ENCODE results near the gene AFDN. TPM values are rescaled to one million over a fixed set of nuclear protein-coding genes. Genes with fewer than 3 reads are reported as not detected.

The AFDN gene
- total RNA-seq, 4 donors from 2014 or later, result 66.9 to 88.0 (median 75.3) TPM

DNA sequence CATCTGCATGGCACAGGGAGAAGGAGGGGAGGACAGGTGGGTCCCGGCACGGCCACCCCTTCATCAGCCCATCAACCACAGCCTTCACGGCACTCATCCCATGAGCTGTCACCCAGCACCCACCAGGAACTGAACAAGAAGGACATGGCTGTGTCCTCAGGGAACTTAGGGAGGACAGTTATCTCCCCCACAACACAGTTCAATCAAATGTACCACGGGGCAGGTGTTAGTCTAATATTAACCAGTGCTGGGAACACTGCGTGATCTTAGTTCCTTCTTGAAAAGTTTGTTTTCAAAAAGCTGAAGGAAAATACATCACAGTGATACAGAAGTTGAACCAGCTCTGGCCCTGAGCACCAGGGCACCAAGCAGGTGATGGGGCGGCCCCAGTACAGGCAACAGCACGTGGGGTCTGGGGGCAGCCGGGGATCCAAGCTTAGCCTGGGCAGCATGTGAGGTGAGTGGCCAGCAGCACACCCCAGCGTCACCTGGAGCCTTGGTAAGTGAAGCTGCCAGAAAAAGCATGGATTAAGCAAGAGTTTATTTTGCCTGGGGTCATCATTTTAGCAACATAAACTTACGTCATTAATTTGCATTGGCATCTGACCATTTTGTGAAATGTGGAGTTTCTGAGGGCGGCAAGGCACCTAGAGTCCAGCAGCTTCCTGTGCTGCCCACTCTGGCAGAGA is 35.5 kb upstream of the AFDN start:
- Histone ChIP-seq H3K4me1 (peaks cover 5 to 17% (median 8%) of the 10 kb centered on the region in 4 donors), H3K27ac (replicated peaks in 1 of 4) (no peak overlapping the region), H3K4me3 (no peak overlapping the region), H3K9me3 (no peaks in the 10 kb centered on the region), H3K27me3 (peaks cover 0 to 20% (median 2%) of the 10 kb centered on the region in 4 donors), H3K36me3 (no peaks in the 10 kb centered on the region)
- WGBS, result 90% methylated on average over 11 of the region's 11 CpGs
- TF ChIP-seq CTCF (IDR thresholded peaks at IDR 0.05), result no peak
- no peak for TF ChIP-seq POLR2A (IDR thresholded peaks at IDR 0.05; ENCODE audit: low read depth)
- no peak for TF ChIP-seq EP300 (IDR thresholded peaks at IDR 0.05)
- TF ChIP-seq POLR2AphosphoS5 (IDR thresholded peaks at IDR 0.05), result no peak
- intact Hi-C loops (cut with DNase I), result no loop called here
- DNase-seq (ENCODE audit: extremely low spot score), result peak; percentile 82

DNA sequence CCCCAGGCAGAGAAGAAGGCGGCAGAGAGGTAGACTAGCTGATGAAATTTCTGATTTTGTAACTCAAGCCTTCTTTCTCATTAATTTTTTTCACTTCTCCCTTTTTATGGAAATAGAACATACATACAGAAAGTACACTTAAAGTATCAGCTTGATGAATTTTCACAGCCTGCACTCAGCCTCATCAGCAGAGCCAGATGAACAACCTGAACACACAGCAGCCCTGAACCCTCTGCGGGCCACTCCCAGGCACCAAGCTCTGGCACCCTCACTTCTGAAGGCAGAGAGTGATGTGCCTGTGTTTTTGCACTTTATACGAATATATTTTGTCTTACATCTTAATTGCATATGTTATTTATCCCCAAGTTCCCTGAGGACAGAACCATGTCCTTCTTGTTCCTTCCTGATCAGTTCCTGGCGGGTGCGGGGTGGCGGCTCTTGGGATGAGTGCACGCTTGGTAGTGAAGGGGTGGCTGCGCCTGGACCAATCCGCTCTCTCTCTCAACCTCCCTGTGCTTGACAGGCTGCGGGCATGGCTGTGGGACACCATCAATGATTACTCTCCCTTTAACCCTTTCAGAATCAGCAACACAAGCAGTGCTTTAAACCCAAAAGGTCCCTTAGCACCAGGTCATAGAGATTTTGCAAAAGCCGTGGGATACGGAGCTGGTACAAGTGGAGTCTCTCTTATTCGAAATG is 34.8 kb upstream of the AFDN start:
- WGBS, result 94% methylated on average over 13 of the region's 13 CpGs
- peak; percentile 82 for DNase-seq (ENCODE audit: extremely low spot score)
- Histone ChIP-seq H3K27me3 (peaks cover 0 to 27% (median 2%) of the 10 kb centered on the region in 4 donors), H3K27ac (replicated peaks in 1 of 4) (no peak overlapping the region), H3K4me3 (no peak overlapping the region), H3K4me1 (peaks cover 9 to 19% (median 14%) of the 10 kb centered on the region in 4 donors), H3K9me3 (no peaks in the 10 kb centered on the region), H3K36me3 (no peaks in the 10 kb centered on the region)
- no peak for TF ChIP-seq CTCF (IDR thresholded peaks at IDR 0.05)
- intact Hi-C loops (cut with DNase I), result no loop called here

DNA sequence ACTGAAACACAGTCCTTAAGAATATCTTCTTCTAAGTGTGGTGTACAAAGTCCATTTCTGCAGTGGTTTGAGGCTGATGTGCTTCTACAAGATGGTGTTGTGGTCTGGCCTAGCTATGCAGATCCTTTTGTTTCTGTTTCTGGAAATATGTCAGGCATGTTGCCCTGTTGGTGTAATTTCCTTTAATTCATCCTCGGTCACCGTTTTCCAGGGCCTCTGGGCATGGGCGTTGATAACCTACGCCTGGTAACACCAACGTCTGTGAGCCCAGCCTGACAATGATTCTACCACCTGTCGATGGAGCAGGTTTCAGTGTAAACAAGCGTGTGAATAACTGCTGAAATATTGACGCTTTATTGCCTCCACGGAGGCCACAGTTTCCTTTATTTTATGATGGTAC is 33.3 kb upstream of the AFDN start:
- H3K27me3 ChIP-seq, result peaks cover 0 to 33% (median 2%) of the 10 kb centered on the region in 4 donors
- H3K4me3 ChIP-seq, result no peak overlapping the region
- H3K36me3 ChIP-seq, result no peaks in the 10 kb centered on the region
- no peak overlapping the region for H3K27ac ChIP-seq (replicated peaks in 1 of 4)
- no peaks in the 10 kb centered on the region for H3K9me3 ChIP-seq
- 68% methylated on average over 9 of the region's 9 CpGs for WGBS
- peaks cover 7 to 17% (median 15%) of the 10 kb centered on the region in 4 donors for H3K4me1 ChIP-seq
- TF ChIP-seq POLR2AphosphoS5 (IDR thresholded peaks at IDR 0.05), result peak in 1 of 2 donors; percentile 9
- TF ChIP-seq EP300 (IDR thresholded peaks at IDR 0.05), result no peak
- intact Hi-C loops (cut with DNase I), result no loop called here
- DNase-seq (ENCODE audit: extremely low spot score), result peak; percentile 50

GRCh38 chr6:167794161-167795157 is 32.3 kb upstream of the AFDN start:
- DNase-seq (ENCODE audit: extremely low spot score), result peak; percentile 64
- WGBS, result 89% methylated on average over 18 of the region's 18 CpGs
- Histone ChIP-seq H3K36me3 (no peaks in the 10 kb centered on the region), H3K9me3 (no peaks in the 10 kb centered on the region), H3K4me1 (peaks cover 7 to 20% (median 18%) of the 10 kb centered on the region in 4 donors), H3K27me3 (peaks cover 0 to 33% (median 2%) of the 10 kb centered on the region in 4 donors), H3K27ac (replicated peaks in 1 of 4) (no peak overlapping the region), H3K4me3 (no peak overlapping the region)
- intact Hi-C loops (cut with DNase I), result no loop called here
- TF ChIP-seq CTCF (IDR thresholded peaks at IDR 0.05) (no peak), POLR2A (IDR thresholded peaks at IDR 0.05; ENCODE audit: low read depth) (no peak), EP300 (IDR thresholded peaks at IDR 0.05) (no peak), POLR2AphosphoS5 (IDR thresholded peaks at IDR 0.05) (no peak)
